ENCODE measurements around the gene TNXB. TPM values are rescaled to one million over a fixed set of nuclear protein-coding genes. Genes with fewer than 3 reads are reported as not detected.

The TNXB gene
- total and polyA plus RNA-seq, 11 donors, result 17.8 to 234 (median 51.8) TPM

DNA sequence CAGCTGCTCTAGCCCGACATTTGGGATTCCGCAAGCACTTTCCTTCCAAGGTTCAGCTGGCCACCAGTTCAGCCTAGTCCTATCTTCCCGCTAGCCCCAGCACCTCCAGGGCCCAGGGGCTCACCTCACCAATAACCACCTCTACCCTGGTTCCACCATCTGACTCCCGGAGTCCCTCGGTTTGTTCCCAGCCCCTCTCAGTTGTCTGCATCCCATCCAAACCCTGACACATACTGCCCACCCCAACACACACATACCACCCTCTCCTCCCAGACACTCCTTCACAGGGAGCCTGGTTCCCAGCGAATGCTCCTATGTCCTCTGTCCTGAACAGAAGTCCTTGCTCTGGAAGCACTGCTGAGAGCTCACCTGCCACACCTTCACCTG, 418 bp downstream of the TNXB start:
- peaks cover 10 to 78% (median 64%) of the 10 kb centered on the region in 12 donors for H3K4me1 ChIP-seq
- peak overlapping the region; percentile 72 to 95 (median 89) for H3K27ac ChIP-seq

DNA sequence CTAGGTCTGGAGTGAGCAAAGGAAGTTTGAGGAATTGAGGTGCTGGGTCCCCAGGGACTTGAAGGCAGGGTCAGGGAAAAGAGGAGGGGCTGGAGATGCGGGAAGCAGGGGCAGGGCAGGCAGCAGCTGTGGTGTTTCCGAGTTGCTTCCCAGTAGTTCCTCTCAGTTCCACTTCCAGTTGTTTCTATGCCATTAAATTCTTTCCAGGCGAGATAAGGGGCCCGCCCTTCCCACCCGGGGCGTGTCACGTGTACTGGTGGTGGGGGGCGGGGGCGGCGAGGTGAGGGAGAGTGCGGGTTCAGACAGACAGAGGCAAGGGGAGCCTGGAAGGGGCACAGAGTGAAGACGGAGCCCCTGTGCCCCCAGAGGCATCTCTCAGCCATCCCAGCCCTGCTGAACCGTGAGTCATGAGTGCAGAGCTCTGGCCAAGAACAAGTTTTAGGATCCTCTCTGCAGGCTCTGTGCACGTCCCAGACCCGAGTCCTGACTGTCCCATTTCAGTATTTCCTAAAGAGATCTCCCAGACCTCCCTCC, 977 bp downstream of the TNXB start:
- TF ChIP-seq, protein P1, sequence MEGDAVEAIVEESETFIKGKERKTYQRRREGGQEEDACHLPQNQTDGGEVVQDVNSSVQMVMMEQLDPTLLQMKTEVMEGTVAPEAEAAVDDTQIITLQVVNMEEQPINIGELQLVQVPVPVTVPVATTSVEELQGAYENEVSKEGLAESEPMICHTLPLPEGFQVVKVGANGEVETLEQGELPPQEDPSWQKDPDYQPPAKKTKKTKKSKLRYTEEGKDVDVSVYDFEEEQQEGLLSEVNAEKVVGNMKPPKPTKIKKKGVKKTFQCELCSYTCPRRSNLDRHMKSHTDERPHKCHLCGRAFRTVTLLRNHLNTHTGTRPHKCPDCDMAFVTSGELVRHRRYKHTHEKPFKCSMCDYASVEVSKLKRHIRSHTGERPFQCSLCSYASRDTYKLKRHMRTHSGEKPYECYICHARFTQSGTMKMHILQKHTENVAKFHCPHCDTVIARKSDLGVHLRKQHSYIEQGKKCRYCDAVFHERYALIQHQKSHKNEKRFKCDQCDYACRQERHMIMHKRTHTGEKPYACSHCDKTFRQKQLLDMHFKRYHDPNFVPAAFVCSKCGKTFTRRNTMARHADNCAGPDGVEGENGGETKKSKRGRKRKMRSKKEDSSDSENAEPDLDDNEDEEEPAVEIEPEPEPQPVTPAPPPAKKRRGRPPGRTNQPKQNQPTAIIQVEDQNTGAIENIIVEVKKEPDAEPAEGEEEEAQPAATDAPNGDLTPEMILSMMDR (IDR thresholded peaks at IDR 0.05), result peak in 1 of 12 donors; percentile 9
- TF ChIP-seq POLR2A (IDR thresholded peaks at IDR 0.05), result peak in 1 of 2 donors; percentile 18
- Histone ChIP-seq H3K27me3 (peaks cover 0 to 3% (median 0%) of the 10 kb centered on the region in 9 donors), H3K27ac (peak overlapping the region; percentile 72 to 95 (median 89)), H3K4me1 (peaks cover 5 to 73% (median 58%) of the 10 kb centered on the region in 12 donors), H3K4me3 (peak overlapping the region in 11 of 12 donors; percentile 35 to 80 (median 62)), H3K36me3 (peaks cover 0 to 5% (median 0%) of the 10 kb centered on the region in 9 donors), H3K9me3 (no peaks in the 10 kb centered on the region)
- DNase-seq (peak; percentile 78 to 86 (median 81)), ATAC-seq (peak; percentile 45 to 71 (median 64))
- 0 to 4% (median 1%) methylated on average over 13 to 15 of the region's 15 CpGs for WGBS, 4 donors
- intact Hi-C loops (cut with DNase I), result no loop called here

More for the DNA sequence above, 418 bp downstream of the TNXB start:
- Histone ChIP-seq H3K36me3 (peaks cover 0 to 5% (median 0%) of the 10 kb centered on the region in 9 donors), H3K9me3 (no peaks in the 10 kb centered on the region), H3K27me3 (peaks cover 0 to 3% (median 0%) of the 10 kb centered on the region in 9 donors), H3K4me3 (peak overlapping the region; percentile 9 to 80 (median 60))
- intact Hi-C loops (cut with DNase I), result no loop called here
- TF ChIP-seq POLR2A (IDR thresholded peaks at IDR 0.05), result no peak
- TF ChIP-seq, protein P1 (IDR thresholded peaks at IDR 0.05), result no peak
- ATAC-seq (no peak), DNase-seq (no peak)
- WGBS, 4 donors, result 22 to 35% (median 31%) methylated on average over 6 of the region's 6 CpGs

DNA sequence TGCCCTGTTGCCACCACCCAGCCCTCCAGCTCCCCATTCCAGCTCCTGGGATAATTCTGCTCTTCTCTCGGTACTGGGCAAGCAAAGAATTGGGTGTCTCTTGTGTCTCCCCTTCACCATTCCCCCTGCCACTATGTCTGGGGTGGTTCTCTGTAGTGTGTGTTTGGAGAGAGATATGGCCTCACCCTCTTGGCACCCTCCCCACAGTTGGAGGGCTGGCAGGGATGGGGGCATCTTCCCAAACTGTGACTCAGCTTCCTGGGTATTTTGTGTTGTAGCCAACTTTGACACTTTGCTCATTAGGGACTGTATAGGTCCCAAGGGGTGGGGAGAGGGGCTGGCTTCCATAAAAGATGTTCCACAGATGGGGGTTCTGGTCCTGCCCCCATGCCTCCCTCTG, 1.7 kb downstream of the TNXB start:
- peak overlapping the region in 11 of 12 donors; percentile 35 to 80 (median 62) for H3K4me3 ChIP-seq
- WGBS, 4 donors, result 56 to 89% (median 79%) methylated on average over 1 of the region's 1 CpG
- peak overlapping the region; percentile 72 to 95 (median 89) for H3K27ac ChIP-seq
- ATAC-seq, result peak in 2 of 4 donors; percentile 0 to 6
- no peaks in the 10 kb centered on the region for H3K9me3 ChIP-seq
- peaks cover 0 to 3% (median 0%) of the 10 kb centered on the region in 9 donors for H3K27me3 ChIP-seq
- peaks cover 0 to 6% (median 0%) of the 10 kb centered on the region in 9 donors for H3K36me3 ChIP-seq
- DNase-seq, result peak in 1 of 5 donors; percentile 44
- intact Hi-C loops (cut with DNase I), result no loop called here
- H3K4me1 ChIP-seq, result peaks cover 3 to 65% (median 52%) of the 10 kb centered on the region in 12 donors
- no peak for TF ChIP-seq POLR2A (IDR thresholded peaks at IDR 0.05)
- TF ChIP-seq, protein P1 (IDR thresholded peaks at IDR 0.05), result no peak

DNA sequence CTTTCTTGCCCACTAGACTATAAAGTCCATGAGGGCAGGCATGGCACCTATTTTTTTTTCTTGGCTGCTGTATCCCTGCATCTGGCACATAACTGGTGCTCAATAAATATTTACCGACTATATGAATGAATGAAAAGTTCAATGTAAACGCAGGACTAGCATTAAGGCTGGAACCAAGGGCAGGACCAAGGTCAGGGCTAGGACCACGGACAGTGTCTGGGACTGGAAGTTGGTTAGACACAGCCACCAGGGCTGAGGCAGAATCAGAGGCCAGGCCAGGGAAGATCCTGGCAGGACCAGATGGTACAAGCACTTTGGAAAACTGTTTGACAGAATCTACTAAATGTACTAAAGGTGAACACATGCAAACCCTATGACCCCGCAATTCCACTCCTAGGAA, 3.7 kb downstream of the TNXB start:
- Histone ChIP-seq H3K4me1 (peaks cover 3 to 45% (median 33%) of the 10 kb centered on the region in 12 donors), H3K9me3 (no peaks in the 10 kb centered on the region), H3K27me3 (peaks cover 0 to 3% (median 0%) of the 10 kb centered on the region in 9 donors), H3K4me3 (peak overlapping the region in 1 of 12 donors; percentile 32), H3K27ac (no peak overlapping the region), H3K36me3 (peaks cover 0 to 21% (median 0%) of the 10 kb centered on the region in 9 donors)
- TF ChIP-seq POLR2A (IDR thresholded peaks at IDR 0.05), result no peak
- TF ChIP-seq, protein P1 (IDR thresholded peaks at IDR 0.05), result no peak
- intact Hi-C loops (cut with DNase I), result no loop called here
- DNase-seq (no peak), ATAC-seq (no peak)
- WGBS, 4 donors, result 72 to 77% (median 75%) methylated on average over 4 of the region's 4 CpGs
